Hepatocyte (in vitro differentiated cells): ENCODE results near the gene HYCC1. TPM values are rescaled to one million over a fixed set of nuclear protein-coding genes. Genes with fewer than 3 reads are reported as not detected.

Experiments
- DNase-seq: peaks from one replicate; pipeline ENCODE4 v3.0.0-alpha.2; 2016; ENCODE audit warnings: low spot score
- H2AFZ ChIP-seq: fragments of 200-600 bp; sonication (generic); 2 replicates; pipeline ENCODE4 v1.6.0; 2016; ENCODE audit warnings: antibody characterized with exemption, mild to moderate bottlenecking
- H3K27ac ChIP-seq: fragments of 200-600 bp; sonication (generic); 2 replicates; pipeline ENCODE4 v1.5.1; 2016; ENCODE audit warnings: mild to moderate bottlenecking
- H3K27me3 ChIP-seq: fragments of 200-600 bp; sonication (generic); 2 replicates; pipeline ENCODE4 v1.6.1; 2016
- H3K36me3 ChIP-seq: fragments of 200-600 bp; sonication (generic); replicated peaks from 2 replicates; pipeline ENCODE4 v1.5.1; 2016; ENCODE audit warnings: low read depth; ENCODE audit not compliant: insufficient read depth
- H3K4me1 ChIP-seq: fragments of 200-600 bp; sonication (generic); 2 replicates; pipeline ENCODE4 v1.5.1; 2016; ENCODE audit warnings: mild to moderate bottlenecking, moderate library complexity; ENCODE audit not compliant: insufficient read depth
- H3K4me2 ChIP-seq: fragments of 200-600 bp; sonication (generic); 2 replicates; pipeline ENCODE4 v1.6.0; 2016
- H3K4me3 ChIP-seq: fragments of 200-600 bp; sonication (generic); 2 replicates; pipeline ENCODE4 v1.5.1; 2016; ENCODE audit warnings: mild to moderate bottlenecking
- H3K79me2 ChIP-seq: fragments of 200-600 bp; sonication (generic); 2 replicates; pipeline ENCODE4 v1.6.0; 2017; ENCODE audit warnings: mild to moderate bottlenecking
- H3K9me2 ChIP-seq: fragments of 200-600 bp; sonication (generic); replicated peaks from 2 replicates; pipeline ENCODE4 v1.6.0; 2017; ENCODE audit warnings: mild to moderate bottlenecking; ENCODE audit not compliant: insufficient read depth
- H3K9me3 ChIP-seq: fragments of 200-600 bp; sonication (generic); 2 replicates; pipeline ENCODE4 v1.5.1; 2016; ENCODE audit warnings: low read depth, mild to moderate bottlenecking
- H4K20me1 ChIP-seq: fragments of 200-600 bp; sonication (generic); 2 replicates; pipeline ENCODE4 v1.6.0; 2016; ENCODE audit warnings: mild to moderate bottlenecking; ENCODE audit not compliant: insufficient read depth, poor library complexity, severe bottlenecking
- EZH2 ChIP-seq: fragments of 200-600 bp; sonication (generic); IDR thresholded peaks from 2 replicates; pipeline ENCODE4 v1.6.1; 2016; ENCODE audit warnings: antibody characterized with exemption, mild to moderate bottlenecking, borderline replicate concordance
- EZH2phosphoT487 ChIP-seq: fragments of 200-600 bp; sonication (generic); IDR thresholded peaks from one replicate; pipeline ENCODE4 v1.6.1; 2018; ENCODE audit warnings: antibody characterized with exemption, mild to moderate bottlenecking, low read depth, moderate library complexity; ENCODE audit not compliant: unreplicated experiment, severe bottlenecking
- WGBS: methylation state at CpG from one replicate; pipeline ENCODE4 v1.1.6; 2016; ENCODE audit warnings: low lambda C conversion rate; ENCODE audit errors: missing lambda C conversion rate; 5-methylcytosine and 5-hydroxymethylcytosine counted together
- polyA plus RNA-seq: library from polyadenylated mRNA; unstranded; fragments of >200 nt; fragmentation: Nextera tagmentation; extraction: Ambion mirVana; gene quantifications from 2 replicates; pipeline ENCODE4 v1.2.1, GENCODE V29; 2016
- total RNA-seq: library from RNA; depleted of rRNA; stranded (reverse); fragments of >200 nt; gene quantifications from 2 replicates; pipeline ENCODE4 v1.2.3, GENCODE V29; 2014
- TF ChIP-seq, protein P1 (sequence below): fragments of 200-600 bp; sonication (generic); IDR thresholded peaks from 2 replicates; pipeline ENCODE4 v1.5.1; 2016; ENCODE audit warnings: antibody characterized with exemption, mild to moderate bottlenecking; ENCODE audit not compliant: poor library complexity

The HYCC1 gene
- total and polyA plus RNA-seq, 2 experiments from 2014 or later = 16.1 to 58.1 TPM

DNA sequence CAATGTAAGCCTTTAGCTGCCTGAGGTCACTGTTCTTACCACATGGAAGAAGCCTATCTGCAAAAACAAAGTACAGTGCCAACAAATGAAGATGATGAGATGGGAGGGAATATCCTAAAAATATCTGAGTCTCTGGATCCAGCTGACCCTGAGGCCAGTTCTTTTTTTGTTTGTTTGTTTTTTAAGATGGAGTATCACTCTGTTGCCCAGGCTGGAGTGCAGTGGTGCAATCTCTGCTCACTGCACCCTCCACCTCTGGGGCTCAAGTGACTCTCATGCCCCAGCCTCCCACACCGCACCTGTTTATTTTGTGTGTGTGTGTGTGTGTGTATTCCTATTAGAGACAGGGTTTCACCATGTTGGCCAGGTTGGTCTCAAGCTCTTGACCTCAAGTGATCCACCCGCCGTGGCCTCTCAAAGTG, 44.9 kb downstream of the HYCC1 start:
- no peak overlapping the region for H2AFZ ChIP-seq
- no peaks in the 10 kb centered on the region for H3K79me2 ChIP-seq
- H3K4me2 ChIP-seq = no peak overlapping the region
- no peaks in the 10 kb centered on the region for H3K36me3 ChIP-seq
- no peak for DNase-seq
- no peaks in the 10 kb centered on the region for H3K9me2 ChIP-seq
- H3K9me3 ChIP-seq = no peaks in the 10 kb centered on the region
- WGBS = 79% methylated on average over 3 of the region's 3 CpGs
- no peaks in the 10 kb centered on the region for H4K20me1 ChIP-seq
- H3K4me3 ChIP-seq = no peak overlapping the region
- no peaks in the 10 kb centered on the region for H3K27me3 ChIP-seq
- TF ChIP-seq EZH2phosphoT487 = no peak
- TF ChIP-seq, protein P1, sequence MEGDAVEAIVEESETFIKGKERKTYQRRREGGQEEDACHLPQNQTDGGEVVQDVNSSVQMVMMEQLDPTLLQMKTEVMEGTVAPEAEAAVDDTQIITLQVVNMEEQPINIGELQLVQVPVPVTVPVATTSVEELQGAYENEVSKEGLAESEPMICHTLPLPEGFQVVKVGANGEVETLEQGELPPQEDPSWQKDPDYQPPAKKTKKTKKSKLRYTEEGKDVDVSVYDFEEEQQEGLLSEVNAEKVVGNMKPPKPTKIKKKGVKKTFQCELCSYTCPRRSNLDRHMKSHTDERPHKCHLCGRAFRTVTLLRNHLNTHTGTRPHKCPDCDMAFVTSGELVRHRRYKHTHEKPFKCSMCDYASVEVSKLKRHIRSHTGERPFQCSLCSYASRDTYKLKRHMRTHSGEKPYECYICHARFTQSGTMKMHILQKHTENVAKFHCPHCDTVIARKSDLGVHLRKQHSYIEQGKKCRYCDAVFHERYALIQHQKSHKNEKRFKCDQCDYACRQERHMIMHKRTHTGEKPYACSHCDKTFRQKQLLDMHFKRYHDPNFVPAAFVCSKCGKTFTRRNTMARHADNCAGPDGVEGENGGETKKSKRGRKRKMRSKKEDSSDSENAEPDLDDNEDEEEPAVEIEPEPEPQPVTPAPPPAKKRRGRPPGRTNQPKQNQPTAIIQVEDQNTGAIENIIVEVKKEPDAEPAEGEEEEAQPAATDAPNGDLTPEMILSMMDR = no peak
- no peak for TF ChIP-seq EZH2
- H3K27ac ChIP-seq = no peak overlapping the region
- no peaks in the 10 kb centered on the region for H3K4me1 ChIP-seq

Other genes starting within 250 kb of the HYCC1 start
- gene TOMM7, start 191.3 kb downstream of the HYCC1 start, total RNA-seq = 115 and 215 TPM in 2 replicates
- gene TOMM7, start 191.3 kb downstream of the HYCC1 start, polyA plus RNA-seq = 322 and 366 TPM in 2 replicates
- gene KLHL7, start 91.7 kb upstream of the HYCC1 start, total RNA-seq = 39.4 and 42.5 TPM in 2 replicates
- gene KLHL7, start 91.7 kb upstream of the HYCC1 start, polyA plus RNA-seq = 26.3 and 30.7 TPM in 2 replicates
- gene NUP42, start 167.9 kb upstream of the HYCC1 start, total RNA-seq = 34.6 and 47.9 TPM in 2 replicates
- 21.9 and 23.6 TPM in 2 replicates for gene NUP42, start 167.9 kb upstream of the HYCC1 start, polyA plus RNA-seq
- gene GPNMB, start 232.6 kb upstream of the HYCC1 start, total RNA-seq = 30.5 and 32.1 TPM in 2 replicates
- gene GPNMB, start 232.6 kb upstream of the HYCC1 start, polyA plus RNA-seq = 27.9 and 36.3 TPM in 2 replicates